AG09309 (cell line): ENCODE measurements around the gene GSC2.

Experiments
- DNase-seq: peaks from one replicate; pipeline ENCODE4 v3.0.0-alpha.2; 2010; ENCODE audit warnings: low read depth
- H3K4me3 ChIP-seq: 2 replicates; pipeline ENCODE4 v1.5.1; 2011; ENCODE audit warnings: mild to moderate bottlenecking, low read depth, low read length, moderate library complexity; ENCODE audit not compliant: control insufficient read depth
- TF ChIP-seq, protein P1 (sequence below): IDR thresholded peaks from 2 replicates; pipeline ENCODE4 v1.5.1; 2011; ENCODE audit warnings: mild to moderate bottlenecking, low read depth, low read length, inconsistent platforms; ENCODE audit not compliant: insufficient read depth, control insufficient read depth; ENCODE audit errors: missing control alignments

The GSC2 gene, protein sequence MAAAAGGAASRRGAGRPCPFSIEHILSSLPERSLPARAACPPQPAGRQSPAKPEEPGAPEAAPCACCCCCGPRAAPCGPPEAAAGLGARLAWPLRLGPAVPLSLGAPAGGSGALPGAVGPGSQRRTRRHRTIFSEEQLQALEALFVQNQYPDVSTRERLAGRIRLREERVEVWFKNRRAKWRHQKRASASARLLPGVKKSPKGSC

DNA sequence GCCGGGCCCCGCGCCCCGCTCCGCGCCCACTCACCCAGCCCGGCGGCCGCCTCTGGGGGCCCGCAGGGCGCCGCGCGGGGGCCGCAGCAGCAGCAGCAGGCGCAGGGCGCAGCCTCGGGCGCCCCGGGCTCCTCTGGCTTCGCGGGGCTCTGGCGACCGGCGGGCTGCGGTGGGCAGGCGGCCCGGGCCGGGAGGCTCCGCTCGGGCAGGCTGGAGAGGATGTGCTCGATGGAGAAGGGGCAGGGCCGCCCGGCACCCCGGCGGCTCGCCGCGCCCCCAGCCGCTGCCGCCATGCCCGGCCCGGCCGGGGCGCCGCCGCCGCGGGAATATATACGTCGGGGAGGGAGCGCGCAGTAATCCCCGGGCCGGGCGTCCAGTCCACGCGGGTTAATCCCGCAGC, at the start of gene GSC2:
GSC2 (minus strand) TSS at position 302 of the 400 bp plus-strand sequence; CDS start at position 293, 9 bp downstream.
- no peak for DNase-seq
- H3K4me3 ChIP-seq = no peak within 1 kb of the TSS
- TF ChIP-seq, protein P1, sequence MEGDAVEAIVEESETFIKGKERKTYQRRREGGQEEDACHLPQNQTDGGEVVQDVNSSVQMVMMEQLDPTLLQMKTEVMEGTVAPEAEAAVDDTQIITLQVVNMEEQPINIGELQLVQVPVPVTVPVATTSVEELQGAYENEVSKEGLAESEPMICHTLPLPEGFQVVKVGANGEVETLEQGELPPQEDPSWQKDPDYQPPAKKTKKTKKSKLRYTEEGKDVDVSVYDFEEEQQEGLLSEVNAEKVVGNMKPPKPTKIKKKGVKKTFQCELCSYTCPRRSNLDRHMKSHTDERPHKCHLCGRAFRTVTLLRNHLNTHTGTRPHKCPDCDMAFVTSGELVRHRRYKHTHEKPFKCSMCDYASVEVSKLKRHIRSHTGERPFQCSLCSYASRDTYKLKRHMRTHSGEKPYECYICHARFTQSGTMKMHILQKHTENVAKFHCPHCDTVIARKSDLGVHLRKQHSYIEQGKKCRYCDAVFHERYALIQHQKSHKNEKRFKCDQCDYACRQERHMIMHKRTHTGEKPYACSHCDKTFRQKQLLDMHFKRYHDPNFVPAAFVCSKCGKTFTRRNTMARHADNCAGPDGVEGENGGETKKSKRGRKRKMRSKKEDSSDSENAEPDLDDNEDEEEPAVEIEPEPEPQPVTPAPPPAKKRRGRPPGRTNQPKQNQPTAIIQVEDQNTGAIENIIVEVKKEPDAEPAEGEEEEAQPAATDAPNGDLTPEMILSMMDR = no peak

GRCh38 chr22:19199479-19199878, 49.4 kb upstream of the GSC2 start:
- TF ChIP-seq, protein P1 = no peak
- DNase-seq = no peak
- no peak overlapping the region for H3K4me3 ChIP-seq

- TF ChIP-seq, protein P1 = no peak
- no peak overlapping the region for H3K4me3 ChIP-seq
- DNase-seq = no peak
Observed at GRCh38 chr22:19197997-19198865, 48.1 kb upstream of the GSC2 start.

GRCh38 chr22:19196841-19197612, 46.9 kb upstream of the GSC2 start:
- no peak for DNase-seq
- no peak overlapping the region for H3K4me3 ChIP-seq
- TF ChIP-seq, protein P1 = no peak

DNA sequence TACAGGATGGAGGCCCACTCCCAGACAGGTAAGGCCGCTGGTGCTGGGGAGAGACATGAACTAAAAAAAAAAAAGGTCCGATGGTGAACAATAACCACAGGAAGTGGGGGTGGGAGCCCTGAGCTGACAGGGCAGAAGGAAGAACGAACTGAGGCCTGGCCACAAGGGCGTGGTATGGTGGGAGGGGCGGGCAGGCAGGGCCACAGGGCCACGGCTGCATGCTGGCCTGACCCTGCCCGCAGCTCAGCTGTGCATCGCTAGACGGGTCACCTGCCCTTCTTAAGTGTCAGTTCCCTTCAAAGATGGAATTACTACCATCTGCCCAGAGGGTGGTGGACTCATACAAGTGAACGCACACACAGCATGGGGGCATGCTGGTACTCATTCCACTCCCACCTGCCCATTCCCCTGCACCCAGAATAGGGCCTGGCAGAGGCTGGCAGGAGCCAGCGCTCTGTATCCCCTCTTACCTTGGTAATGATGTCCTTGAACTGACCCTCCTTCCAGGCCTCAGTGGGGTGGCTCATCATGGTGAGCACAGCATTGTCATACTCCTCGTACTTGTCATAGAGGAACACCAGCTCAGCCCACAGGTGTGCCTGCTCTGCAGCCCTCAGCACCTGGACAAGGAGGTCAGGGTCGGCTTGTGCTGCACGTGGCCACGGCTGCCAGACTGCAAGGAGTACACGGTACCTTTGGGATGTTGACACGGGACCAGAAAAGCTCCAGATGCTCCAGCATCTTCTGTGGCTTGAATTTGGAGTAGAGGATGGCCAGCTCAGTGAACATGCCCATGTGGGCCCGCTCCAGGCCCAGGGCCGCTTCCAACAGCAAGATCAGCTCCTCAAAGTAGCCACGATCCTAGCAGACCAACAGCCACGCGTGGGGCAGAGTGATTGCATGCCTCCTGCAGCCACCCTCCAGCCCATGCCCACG, 46.0 kb upstream of the GSC2 start:
- TF ChIP-seq, protein P1 = no peak

More for the DNA sequence above, 46.0 kb upstream of the GSC2 start:
- H3K4me3 ChIP-seq = no peak overlapping the region
- DNase-seq = no peak
